ENCODE results near the gene IRF9. TPM values are rescaled to one million over a fixed set of nuclear protein-coding genes. Genes with fewer than 3 reads are reported as not detected.

The IRF9 gene, protein sequence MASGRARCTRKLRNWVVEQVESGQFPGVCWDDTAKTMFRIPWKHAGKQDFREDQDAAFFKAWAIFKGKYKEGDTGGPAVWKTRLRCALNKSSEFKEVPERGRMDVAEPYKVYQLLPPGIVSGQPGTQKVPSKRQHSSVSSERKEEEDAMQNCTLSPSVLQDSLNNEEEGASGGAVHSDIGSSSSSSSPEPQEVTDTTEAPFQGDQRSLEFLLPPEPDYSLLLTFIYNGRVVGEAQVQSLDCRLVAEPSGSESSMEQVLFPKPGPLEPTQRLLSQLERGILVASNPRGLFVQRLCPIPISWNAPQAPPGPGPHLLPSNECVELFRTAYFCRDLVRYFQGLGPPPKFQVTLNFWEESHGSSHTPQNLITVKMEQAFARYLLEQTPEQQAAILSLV
- 10 to 100 TPM; 61.3 to 80.1 (median 68.1) TPM for total RNA-seq

DNA sequence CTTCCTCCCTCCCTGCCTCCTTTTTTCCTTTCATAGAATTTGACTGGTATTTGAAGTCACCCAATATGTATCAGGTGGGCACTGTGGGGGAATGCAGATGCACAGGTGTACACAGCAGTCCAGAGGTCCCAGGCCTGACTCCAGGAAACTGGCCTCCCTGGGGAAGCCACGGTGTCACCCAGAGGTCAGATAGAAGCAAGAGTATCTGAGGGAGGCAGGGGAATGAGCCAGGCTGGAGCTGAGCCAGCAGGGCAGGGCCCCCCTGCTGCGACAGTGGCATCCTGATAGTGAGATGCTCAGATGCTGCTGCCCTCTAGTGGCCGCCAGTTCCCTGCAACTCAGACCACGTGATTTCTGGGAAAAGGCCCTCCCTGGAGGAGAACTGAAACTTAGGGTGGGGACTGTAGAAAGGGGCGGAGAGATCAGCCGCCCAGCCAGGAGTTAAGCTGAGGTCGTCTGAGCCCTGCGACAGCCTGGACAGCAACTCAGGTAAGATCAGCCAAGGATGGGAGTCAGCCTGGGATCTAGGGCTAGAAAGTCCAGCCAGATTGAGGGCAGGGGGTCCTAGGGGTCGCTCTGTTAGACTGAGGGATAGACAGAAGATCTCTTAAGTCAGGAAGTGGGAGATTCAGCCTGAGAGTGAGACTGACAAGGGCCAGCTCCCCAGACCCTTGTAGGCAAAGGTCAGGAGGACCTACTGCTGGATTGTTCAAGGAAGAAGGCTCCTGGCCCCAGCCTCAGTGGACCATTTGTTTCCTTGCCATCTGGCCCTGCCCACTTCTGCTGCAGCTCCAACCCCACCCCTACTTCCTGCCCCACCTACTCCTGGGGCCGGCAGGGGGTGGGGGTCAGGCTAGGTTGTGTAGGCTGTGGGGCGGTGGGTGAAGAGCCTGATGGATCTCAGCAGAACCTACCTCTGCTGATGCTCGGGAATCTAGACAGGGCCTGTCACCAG is at the start of gene IRF9:
TSS of gene IRF9 (plus strand) at position 416 of the 955 bp plus-strand sequence. CDS start 880 bp downstream, outside the sequence.
- peaks cover 0 to 50% (median 24%) of the 10 kb centered on the region in 3 donors for H3K4me1 ChIP-seq
- peak within 1 kb of the TSS; percentile 81 to 92 (median 91) for H3K27ac ChIP-seq
- ATAC-seq: peak; percentile 94
- TF ChIP-seq POLR2AphosphoS5 (IDR thresholded peaks at IDR 0.05) (peak; percentile 97), POLR2A (IDR thresholded peaks at IDR 0.05) (peak; percentile 32 to 40), EP300 (IDR thresholded peaks at IDR 0.05) (no peak)
- TF ChIP-seq, protein P1, sequence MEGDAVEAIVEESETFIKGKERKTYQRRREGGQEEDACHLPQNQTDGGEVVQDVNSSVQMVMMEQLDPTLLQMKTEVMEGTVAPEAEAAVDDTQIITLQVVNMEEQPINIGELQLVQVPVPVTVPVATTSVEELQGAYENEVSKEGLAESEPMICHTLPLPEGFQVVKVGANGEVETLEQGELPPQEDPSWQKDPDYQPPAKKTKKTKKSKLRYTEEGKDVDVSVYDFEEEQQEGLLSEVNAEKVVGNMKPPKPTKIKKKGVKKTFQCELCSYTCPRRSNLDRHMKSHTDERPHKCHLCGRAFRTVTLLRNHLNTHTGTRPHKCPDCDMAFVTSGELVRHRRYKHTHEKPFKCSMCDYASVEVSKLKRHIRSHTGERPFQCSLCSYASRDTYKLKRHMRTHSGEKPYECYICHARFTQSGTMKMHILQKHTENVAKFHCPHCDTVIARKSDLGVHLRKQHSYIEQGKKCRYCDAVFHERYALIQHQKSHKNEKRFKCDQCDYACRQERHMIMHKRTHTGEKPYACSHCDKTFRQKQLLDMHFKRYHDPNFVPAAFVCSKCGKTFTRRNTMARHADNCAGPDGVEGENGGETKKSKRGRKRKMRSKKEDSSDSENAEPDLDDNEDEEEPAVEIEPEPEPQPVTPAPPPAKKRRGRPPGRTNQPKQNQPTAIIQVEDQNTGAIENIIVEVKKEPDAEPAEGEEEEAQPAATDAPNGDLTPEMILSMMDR (IDR thresholded peaks at IDR 0.05): peak in 3 of 4 experiments; percentile 92 to 99 (median 97)
- no peaks in the 10 kb centered on the region for H3K27me3 ChIP-seq
- no peaks in the 10 kb centered on the region for H3K9me3 ChIP-seq
- WGBS, 2 donors (ENCODE audit: low coverage in 1 of 2): 2 to 20% methylated on average over 1 to 7 of the region's 12 CpGs
- peak within 1 kb of the TSS; percentile 67 to 71 for H3K4me3 ChIP-seq
- peaks cover 0 to 76% of the 10 kb centered on the region in 2 donors for H3K36me3 ChIP-seq

DNA sequence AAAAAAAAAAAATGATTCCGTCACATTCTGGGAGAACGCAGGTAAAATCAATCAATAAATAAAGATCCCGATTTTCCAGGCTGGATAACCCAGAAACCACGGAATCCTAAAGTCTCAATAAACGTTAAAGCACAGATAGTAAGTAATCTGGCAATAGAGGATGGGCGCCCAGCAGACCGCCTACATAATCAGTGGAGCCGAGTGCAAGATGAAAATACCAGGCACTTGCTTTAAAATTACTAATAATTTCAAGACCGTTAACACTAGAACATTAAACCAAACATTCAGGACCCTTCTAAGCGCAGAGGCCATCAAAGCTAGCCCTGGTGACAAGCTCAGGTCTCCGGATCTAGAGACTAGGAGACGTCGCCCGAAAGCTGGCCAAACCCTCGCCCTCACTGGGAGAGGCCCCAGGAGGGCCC is 47.7 kb upstream of the IRF9 start:
- no peak for ATAC-seq
- Histone ChIP-seq H3K4me1 (peaks cover 0 to 39% (median 10%) of the 10 kb centered on the region in 3 donors), H3K27ac (peak overlapping the region; percentile 89 to 100 (median 98)), H3K27me3 (no peaks in the 10 kb centered on the region), H3K36me3 (peaks cover 0 to 16% of the 10 kb centered on the region in 2 donors), H3K4me3 (peak overlapping the region; percentile 62 to 63), H3K9me3 (no peaks in the 10 kb centered on the region)
- TF ChIP-seq POLR2A (IDR thresholded peaks at IDR 0.05) (no peak), EP300 (IDR thresholded peaks at IDR 0.05) (no peak), POLR2AphosphoS5 (IDR thresholded peaks at IDR 0.05) (no peak)
- TF ChIP-seq, protein P1 (IDR thresholded peaks at IDR 0.05): no peak
- 8 to 20% methylated on average over 7 to 15 of the region's 15 CpGs for WGBS, 2 donors (ENCODE audit: low coverage in 1 of 2)

DNA sequence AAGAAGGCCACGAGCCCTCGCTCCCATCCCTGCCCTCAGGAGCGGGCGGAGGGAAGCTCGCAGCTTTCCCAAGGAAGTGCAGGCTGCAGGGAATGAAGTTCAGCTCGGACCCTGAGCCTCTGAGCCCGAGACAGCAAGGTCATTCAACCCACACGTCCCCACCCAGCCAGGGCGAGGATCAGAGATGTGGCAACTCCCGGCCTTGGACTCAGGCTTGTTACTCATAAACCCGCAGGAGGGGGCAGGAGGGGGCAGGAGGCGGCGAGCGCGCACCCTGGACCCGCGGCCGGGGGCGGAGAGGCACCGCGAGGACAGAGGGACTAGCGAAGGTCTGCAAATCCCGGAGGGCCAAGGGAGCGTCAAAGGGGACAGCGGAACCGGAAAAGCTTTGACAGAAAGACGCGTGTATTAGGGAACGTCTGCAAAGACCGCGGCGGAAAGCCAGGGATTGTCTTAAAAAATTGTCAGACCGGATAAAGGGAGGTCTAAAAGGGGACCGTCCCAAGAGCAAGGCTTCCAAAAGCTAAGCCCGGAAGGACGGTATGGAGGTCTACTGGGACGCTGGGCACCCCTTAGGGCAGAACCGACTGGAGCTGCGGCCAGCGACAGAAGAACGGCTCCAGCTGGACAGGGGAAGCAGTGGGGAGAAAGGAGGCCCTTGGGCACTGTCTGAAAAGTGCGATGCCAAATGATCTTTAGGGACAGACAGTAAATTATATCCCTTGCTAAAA is 47.1 kb upstream of the IRF9 start:
- peaks cover 0 to 33% (median 10%) of the 10 kb centered on the region in 3 donors for H3K4me1 ChIP-seq
- no peaks in the 10 kb centered on the region for H3K27me3 ChIP-seq
- no peaks in the 10 kb centered on the region for H3K9me3 ChIP-seq
- peak; percentile 52 for ATAC-seq
- TF ChIP-seq POLR2A (IDR thresholded peaks at IDR 0.05): peak; percentile 36 to 60
- peak; percentile 67 for TF ChIP-seq POLR2AphosphoS5 (IDR thresholded peaks at IDR 0.05)
- TF ChIP-seq, protein P1 (IDR thresholded peaks at IDR 0.05): peak in 1 of 4 experiments; percentile 3
- no peak for TF ChIP-seq EP300 (IDR thresholded peaks at IDR 0.05)
- 0% methylated on average over 9 to 18 of the region's 42 CpGs for WGBS, 2 donors (ENCODE audit: low coverage in 1 of 2)
- peak overlapping the region; percentile 62 to 63 for H3K4me3 ChIP-seq
- H3K36me3 ChIP-seq: peaks cover 0 to 22% of the 10 kb centered on the region in 2 donors
- peak overlapping the region; percentile 89 to 100 (median 98) for H3K27ac ChIP-seq

DNA sequence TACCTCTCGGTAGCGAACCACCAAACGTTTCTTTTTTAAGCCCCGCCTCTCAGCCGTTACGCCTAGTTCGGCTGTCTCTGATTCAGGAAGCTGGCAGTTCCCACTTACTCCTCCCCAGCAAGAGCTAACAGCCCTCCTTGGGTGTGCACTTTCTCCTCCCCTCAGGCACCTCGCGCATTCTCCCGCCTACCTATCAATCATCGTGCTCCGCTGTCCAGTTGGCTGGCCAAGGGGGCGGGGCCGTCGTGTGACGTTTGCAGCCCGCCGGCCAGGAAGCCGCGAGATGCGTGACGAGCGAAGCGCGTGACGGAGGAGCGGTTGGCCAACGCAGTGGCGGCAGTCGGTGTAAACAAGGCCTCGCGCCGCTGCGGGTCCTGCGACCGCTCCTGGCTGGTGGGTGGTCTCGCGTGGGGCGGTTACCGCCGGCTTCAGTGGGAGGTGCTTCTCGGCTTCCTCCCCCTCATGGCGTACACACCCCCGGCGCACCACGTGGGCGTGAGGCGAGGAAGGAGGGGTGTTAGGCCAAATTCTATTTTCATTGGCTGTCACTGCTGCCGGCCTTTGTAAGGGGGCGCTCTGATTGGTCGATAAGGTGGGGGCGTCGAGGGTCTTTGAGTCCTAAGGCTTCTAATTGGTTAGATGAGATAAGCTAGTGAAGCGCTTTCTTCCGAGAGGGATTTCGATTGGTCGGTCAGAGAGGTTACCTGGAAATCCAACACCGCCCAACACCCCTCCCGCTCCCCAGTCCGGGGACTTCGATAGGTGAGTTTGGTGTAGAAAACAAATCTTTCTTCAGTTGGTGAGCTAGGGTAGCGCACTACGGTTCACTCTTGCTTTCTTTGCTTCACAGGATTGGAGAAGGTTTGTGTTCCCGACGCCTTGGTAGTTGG is 46.3 kb upstream of the IRF9 start, which contains the start of the genes DCAF11 and NRL:
TSS of gene DCAF11 (plus strand) at position 246 of the 890 bp plus-strand sequence. CDS start 818 bp downstream, outside the sequence.
TSS of gene NRL (minus strand) at position 418 of the 890 bp plus-strand sequence. CDS start 32,101 bp downstream, outside the sequence.
- Histone ChIP-seq H3K27me3 (no peaks in the 10 kb centered on the region), H3K27ac (peak within 1 kb of the TSS; percentile 89 to 100 (median 98)), H3K36me3 (peaks cover 0 to 30% of the 10 kb centered on the region in 2 donors), H3K4me3 (peak within 1 kb of the TSS; percentile 62 to 63), H3K4me1 (peaks cover 0 to 29% (median 10%) of the 10 kb centered on the region in 3 donors), H3K9me3 (no peaks in the 10 kb centered on the region)
- peak; percentile 95 for ATAC-seq
- TF ChIP-seq, protein P1 (IDR thresholded peaks at IDR 0.05): peak in 1 of 4 experiments; percentile 29
- TF ChIP-seq EP300 (IDR thresholded peaks at IDR 0.05): peak; percentile 24
- peak in 1 of 2 donors; percentile 13 for TF ChIP-seq POLR2A (IDR thresholded peaks at IDR 0.05)
- TF ChIP-seq POLR2AphosphoS5 (IDR thresholded peaks at IDR 0.05): peak; percentile 89
- 0 to 4% methylated on average over 4 to 8 of the region's 65 CpGs for WGBS, 2 donors (ENCODE audit: low coverage in 1 of 2)
